Stimulated activated CD8-positive, alpha-beta memory T cell treated with anti-CD3 and anti-CD28 coated beads, Interleukin-7, amount 100 ng/mL, for 24 hours (primary cell): ENCODE data around the gene CDH18.
"Not testable (repeated sequence)": the region's sequence is repeated elsewhere in the genome, so short reads cannot be mapped to it uniquely, and the experiment has no call there.

Experiments
- DNase-seq: peaks from one replicate; pipeline ENCODE4 v3.0.0-alpha.2; 2020; ENCODE audit warnings: low read depth

The CDH18 gene

GRCh38 chr5:19859020-19859419 is 129.0 kb downstream of the CDH18 start:
- DNase-seq, result no peak

GRCh38 chr5:19855931-19856330 is 132.1 kb downstream of the CDH18 start:
- DNase-seq, result no peak

GRCh38 chr5:19855453-19855852 is 132.5 kb downstream of the CDH18 start:
- no peak for DNase-seq

- DNase-seq, result no peak
These were observed 133.0 kb downstream of the CDH18 start for GRCh38 chr5:19855031-19855430.

- DNase-seq, result no peak
These were observed 134.3 kb downstream of the CDH18 start for GRCh38 chr5:19853616-19854240.

GRCh38 chr5:19837536-19838174 is 150.3 kb downstream of the CDH18 start:
- DNase-seq, result no peak

GRCh38 chr5:19835442-19835841 is 152.6 kb downstream of the CDH18 start:
- no peak for DNase-seq

GRCh38 chr5:19812720-19813119 is 175.3 kb downstream of the CDH18 start:
- not testable (repeated sequence) for DNase-seq

GRCh38 chr5:19806756-19807155 is 181.2 kb downstream of the CDH18 start:
- no peak for DNase-seq

GRCh38 chr5:19802686-19803085 is 185.3 kb downstream of the CDH18 start:
- no peak for DNase-seq

GRCh38 chr5:19795218-19795617 is 192.8 kb downstream of the CDH18 start:
- no peak for DNase-seq

GRCh38 chr5:19790829-19791466 is 197.1 kb downstream of the CDH18 start:
- DNase-seq, result no peak

GRCh38 chr5:19782566-19782965 is 205.4 kb downstream of the CDH18 start:
- DNase-seq, result no peak

- no peak for DNase-seq
These were observed 210.6 kb downstream of the CDH18 start for GRCh38 chr5:19777363-19777762.

GRCh38 chr5:19776886-19777285 is 211.1 kb downstream of the CDH18 start:
- not testable (repeated sequence) for DNase-seq

- DNase-seq, result no peak
These were observed 216.7 kb downstream of the CDH18 start for GRCh38 chr5:19771174-19771835.

- DNase-seq, result no peak
These were observed 217.6 kb downstream of the CDH18 start for GRCh38 chr5:19770396-19770795.

GRCh38 chr5:19767987-19768386 is 220.0 kb downstream of the CDH18 start:
- no peak for DNase-seq

GRCh38 chr5:19753579-19753978 is 234.4 kb downstream of the CDH18 start:
- DNase-seq, result no peak

- DNase-seq, result no peak
These were observed 236.7 kb downstream of the CDH18 start for GRCh38 chr5:19751326-19751725.

GRCh38 chr5:19745247-19745646 is 242.8 kb downstream of the CDH18 start:
- DNase-seq, result no peak

GRCh38 chr5:19739671-19740070 is 248.3 kb downstream of the CDH18 start:
- no peak for DNase-seq

- no peak for DNase-seq
These were observed 253.2 kb downstream of the CDH18 start for GRCh38 chr5:19734776-19735175.
